Activated CD4-positive, alpha-beta T cell treated with anti-CD3 and anti-CD28 coated beads, Interleukin-2, Interleukin-4, amounts not matched to agents 100 ng/mL and 50 ng/mL, durations not matched to agents 16 hours and 8 hours (primary cell): Measurements from ENCODE around the gene IWS1.
"Not testable (repeated sequence)": the region's sequence is repeated elsewhere in the genome, so short reads cannot be mapped to it uniquely, and the experiment has no call there.

Experiments
- DNase-seq: peaks from one replicate; pipeline ENCODE4 v3.0.0-alpha.2; 2020; ENCODE audit warnings: low spot score

IWS1 gene

GRCh38 chr2:127560201-127560930, 34.1 kb upstream of the IWS1 start:
- DNase-seq, result no peak

- no peak for DNase-seq
These were observed 33.2 kb upstream of the IWS1 start for GRCh38 chr2:127559454-127559853.

- DNase-seq, result no peak
These were observed 32.6 kb upstream of the IWS1 start for GRCh38 chr2:127558911-127559310.

- DNase-seq, result no peak
These were observed 26.6 kb upstream of the IWS1 start for GRCh38 chr2:127552846-127553245.

GRCh38 chr2:127552336-127552735, 26.0 kb upstream of the IWS1 start:
- DNase-seq, result no peak

- no peak for DNase-seq
These were observed 25.1 kb upstream of the IWS1 start for GRCh38 chr2:127551221-127551930.

- no peak for DNase-seq
These were observed 20.5 kb upstream of the IWS1 start for GRCh38 chr2:127546797-127547196.

GRCh38 chr2:127545796-127546195, 19.5 kb upstream of the IWS1 start:
- no peak for DNase-seq

GRCh38 chr2:127545189-127545588, 18.9 kb upstream of the IWS1 start:
- DNase-seq, result no peak

- not testable (repeated sequence) for DNase-seq
These were observed 16.8 kb upstream of the IWS1 start for GRCh38 chr2:127543013-127543501.

- no peak for DNase-seq
These were observed 15.9 kb upstream of the IWS1 start for GRCh38 chr2:127542231-127542630.

- DNase-seq, result no peak
These were observed 15.5 kb upstream of the IWS1 start for GRCh38 chr2:127541809-127542208.

GRCh38 chr2:127537644-127538043, 11.4 kb upstream of the IWS1 start:
- DNase-seq, result no peak

- no peak for DNase-seq
These were observed 10.6 kb upstream of the IWS1 start for GRCh38 chr2:127536707-127537541.

- DNase-seq, result no peak
These were observed 9.6 kb upstream of the IWS1 start for GRCh38 chr2:127535918-127536317.

GRCh38 chr2:127535422-127535901, 9.2 kb upstream of the IWS1 start, which contains the start of gene MYO7B:
MYO7B (plus strand) TSS chr2:127535683; CDS start chr2:127559723, 24,040 bp downstream.
- DNase-seq, result no peak

- no peak for DNase-seq
These were observed 6.0 kb upstream of the IWS1 start for GRCh38 chr2:127532296-127532695.

- no peak for DNase-seq
These were observed 4.9 kb upstream of the IWS1 start for GRCh38 chr2:127531221-127531648.

- no peak for DNase-seq
These were observed 4.2 kb upstream of the IWS1 start for GRCh38 chr2:127530245-127531140.

GRCh38 chr2:127529416-127529815, 3.1 kb upstream of the IWS1 start:
- DNase-seq, result not testable (repeated sequence)

- no peak for DNase-seq
These were observed 2.2 kb upstream of the IWS1 start for GRCh38 chr2:127528487-127528886.
